T-helper 22 cell (primary cell): ENCODE results near the gene INHBE.
A peak's percentile ranks its signal among the peaks of the same experiment; 100 is the strongest.
"Not testable (repeated sequence)": the region's sequence is repeated elsewhere in the genome, so short reads cannot be mapped to it uniquely, and the experiment has no call there.

Source experiments
- DNase-seq: peaks from one replicate; pipeline ENCODE4 v3.0.0-alpha.2; 2020; ENCODE audit warnings: low read depth

INHBE gene

GRCh38 chr12:57476162-57476992 lies 21.3 kb downstream of the INHBE start:
- DNase-seq = no peak

GRCh38 chr12:57476993-57477709 lies 22.0 kb downstream of the INHBE start:
- no peak for DNase-seq

GRCh38 chr12:57477710-57478681 lies 22.9 kb downstream of the INHBE start:
- peak; percentile 72 for DNase-seq

GRCh38 chr12:57479043-57479375 lies 23.9 kb downstream of the INHBE start:
- no peak for DNase-seq

- DNase-seq = peak; percentile 64
Measured at GRCh38 chr12:57479376-57480115, 24.4 kb downstream of the INHBE start, which contains the start of gene ARHGAP9. TSS of gene ARHGAP9 (minus strand) at chr12:57479866. CDS start at chr12:57479406, 460 bp downstream.

GRCh38 chr12:57481671-57482070 lies 26.6 kb downstream of the INHBE start:
- DNase-seq = no peak

GRCh38 chr12:57483466-57483865 lies 28.4 kb downstream of the INHBE start:
- no peak for DNase-seq

- no peak for DNase-seq
Measured at GRCh38 chr12:57485695-57486094, 30.6 kb downstream of the INHBE start.

- no peak for DNase-seq
Measured at GRCh38 chr12:57487055-57487596, 32.0 kb downstream of the INHBE start.

GRCh38 chr12:57487597-57488401 lies 32.7 kb downstream of the INHBE start, which contains the start of gene MARS1:
TSS of gene MARS1 (plus strand) at chr12:57488068. CDS start at chr12:57488091, 23 bp downstream.
- DNase-seq = peak; percentile 90

GRCh38 chr12:57488402-57489156 lies 33.5 kb downstream of the INHBE start:
- no peak for DNase-seq

GRCh38 chr12:57489157-57489641 lies 34.1 kb downstream of the INHBE start:
- no peak for DNase-seq

- DNase-seq = no peak
Measured at GRCh38 chr12:57490126-57490525, 35.0 kb downstream of the INHBE start.

- DNase-seq = no peak
Measured at GRCh38 chr12:57491393-57492280, 36.5 kb downstream of the INHBE start.

GRCh38 chr12:57495051-57495701 lies 40.1 kb downstream of the INHBE start:
- DNase-seq = not testable (repeated sequence)

GRCh38 chr12:57496822-57497221 lies 41.7 kb downstream of the INHBE start:
- no peak for DNase-seq
